Epithelial cell of proximal tubule (primary cell): ENCODE measurements around the gene GOSR2. TPM values are rescaled to one million over a fixed set of nuclear protein-coding genes. Genes with fewer than 3 reads are reported as not detected.
"Not testable (repeated sequence)": the region's sequence is repeated elsewhere in the genome, so short reads cannot be mapped to it uniquely, and the experiment has no call there.

Source experiments
- DNase-seq: peaks from one replicate; pipeline ENCODE4 v3.0.0-alpha.2; 2011; ENCODE audit warnings: low read depth
- H3K4me3 ChIP-seq: 2 replicates; pipeline ENCODE4 v1.5.1; 2011; ENCODE audit warnings: low read depth, mild to moderate bottlenecking, low read length
- CTCF ChIP-seq: conservative IDR thresholded peaks from 2 replicates; pipeline ENCODE4 v1.5.1; 2012; ENCODE audit warnings: low read depth, mild to moderate bottlenecking, low read length
- total RNA-seq: library from RNA; depleted of rRNA; stranded (reverse); fragments of >200 nt; gene quantifications from 2 replicates; pipeline ENCODE4 v1.2.3, GENCODE V29; 2015

The GOSR2 gene
- total RNA-seq, 1 donor from 2014 or later: 15.6 TPM

GRCh38 chr17:46984892-46985291 lies 61.9 kb downstream of the GOSR2 start:
- DNase-seq: no peak
- no peak overlapping the region for H3K4me3 ChIP-seq
- TF ChIP-seq CTCF: no peak

GRCh38 chr17:46986366-46986765 lies 63.4 kb downstream of the GOSR2 start:
- no peak for TF ChIP-seq CTCF
- no peak overlapping the region for H3K4me3 ChIP-seq
- DNase-seq: no peak

GRCh38 chr17:46987927-46988326 lies 65.0 kb downstream of the GOSR2 start:
- not testable (repeated sequence) for H3K4me3 ChIP-seq, DNase-seq

- no peak for TF ChIP-seq CTCF
- no peak for DNase-seq
- H3K4me3 ChIP-seq: no peak overlapping the region
Measured at GRCh38 chr17:46989637-46990431, 66.9 kb downstream of the GOSR2 start.

- no peak for TF ChIP-seq CTCF
- H3K4me3 ChIP-seq: no peak overlapping the region
- DNase-seq: no peak
Measured at GRCh38 chr17:46991617-46992016, 68.7 kb downstream of the GOSR2 start.

Other genes starting within 250 kb of the GOSR2 start
- 1.6 and 2.3 TPM in 2 replicates for gene WNT3, start 104.5 kb upstream of the GOSR2 start, total RNA-seq
- 0.14 TPM in 1 of 2 replicates, not detected in the other for gene WNT9B, start 71.6 kb upstream of the GOSR2 start, total RNA-seq
- 0.22 TPM in 1 of 2 replicates, not detected in the other for gene RPRML, start 56.1 kb downstream of the GOSR2 start, total RNA-seq